Non-pigmented ciliary epithelial cell (primary cell): ENCODE measurements around the gene GALE.
"Not testable (repeated sequence)": the region's sequence is repeated elsewhere in the genome, so short reads cannot be mapped to it uniquely, and the experiment has no call there.

ENCODE experiments used
- DNase-seq: peaks from one replicate; pipeline ENCODE4 v3.0.0-alpha.2; 2010; ENCODE audit warnings: low read depth

GALE gene

GRCh38 chr1:23800400-23801337 is at the start of gene GALE:
TSS of gene GALE (minus strand) at chr1:23800754. CDS start at chr1:23799007, 1,747 bp downstream.
- DNase-seq = peak; percentile 58

DNA sequence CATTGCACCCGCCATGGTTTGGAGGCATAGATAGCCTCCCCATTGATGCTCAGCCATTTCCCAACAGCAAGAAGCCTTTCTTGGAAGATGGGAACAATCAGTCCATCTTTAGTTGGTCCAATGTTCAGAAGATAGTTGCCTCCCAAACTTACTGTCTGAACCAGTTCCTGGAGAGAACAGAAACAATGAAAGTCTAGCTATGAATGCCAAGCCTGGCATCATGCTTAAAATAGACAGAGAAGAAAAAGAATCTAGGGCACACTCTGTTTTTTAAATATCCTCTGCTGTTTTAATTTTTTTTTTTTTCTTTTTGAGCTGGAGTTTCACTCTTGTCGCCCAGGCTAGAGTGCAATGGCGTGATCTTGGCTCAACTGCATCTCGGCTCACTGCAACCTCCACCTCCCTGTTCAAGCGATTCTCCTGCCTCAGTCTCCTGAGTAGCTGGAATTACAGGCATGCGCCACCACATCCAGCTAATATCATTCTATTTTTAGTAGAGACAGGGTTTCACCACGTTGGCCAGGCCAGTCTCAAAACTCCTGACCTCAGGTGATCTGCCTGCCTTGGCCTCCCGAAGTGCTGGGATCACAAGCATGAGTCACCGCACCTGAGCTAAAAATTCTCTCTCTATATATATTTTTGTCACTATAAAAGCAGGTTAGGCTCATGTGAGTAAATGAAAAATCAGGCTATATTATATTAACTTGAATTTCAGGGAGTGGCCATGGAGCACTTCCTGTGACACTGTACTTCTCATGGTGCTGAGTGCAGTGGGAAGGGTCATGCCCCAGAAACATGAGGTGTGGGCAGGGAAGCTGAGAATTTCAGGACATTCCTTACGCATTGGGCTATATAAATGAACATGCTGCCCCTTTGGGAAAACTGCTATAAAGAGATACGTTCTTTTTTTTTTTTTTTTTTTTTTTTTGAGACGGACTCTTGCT is 48.4 kb upstream of the GALE start:
- no peak for DNase-seq

DNA sequence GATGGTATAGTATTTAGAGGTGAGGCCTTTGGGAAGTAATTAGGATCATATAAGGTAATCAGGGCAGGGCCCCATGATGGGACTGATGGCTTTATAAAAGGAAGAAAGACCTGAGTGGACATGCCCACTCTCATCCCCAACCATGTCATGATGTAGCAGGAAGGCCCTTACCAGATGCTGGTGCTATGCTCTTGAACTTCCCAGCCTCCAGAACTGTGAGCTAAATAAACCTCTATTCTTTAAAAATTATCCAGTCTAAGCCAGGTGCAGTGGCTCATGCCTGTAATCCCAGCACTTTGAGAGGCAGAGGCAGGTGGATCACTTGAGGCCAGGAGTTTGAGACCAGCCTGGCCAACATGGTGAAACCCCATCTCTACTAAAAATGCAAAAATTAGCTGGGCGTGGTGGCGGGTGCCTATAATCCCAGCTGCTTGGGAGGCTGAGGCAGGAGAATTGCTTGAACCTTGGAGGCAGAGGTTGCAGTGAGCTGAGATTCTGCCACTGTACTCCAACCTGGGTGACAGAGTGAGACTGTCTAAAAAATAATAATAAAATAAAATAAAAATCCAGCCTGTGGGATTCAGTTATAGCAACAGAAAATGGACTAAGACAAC is 47.0 kb upstream of the GALE start:
- DNase-seq = not testable (repeated sequence)

GRCh38 chr1:23845163-23845562 is 44.6 kb upstream of the GALE start:
- no peak for DNase-seq

DNA sequence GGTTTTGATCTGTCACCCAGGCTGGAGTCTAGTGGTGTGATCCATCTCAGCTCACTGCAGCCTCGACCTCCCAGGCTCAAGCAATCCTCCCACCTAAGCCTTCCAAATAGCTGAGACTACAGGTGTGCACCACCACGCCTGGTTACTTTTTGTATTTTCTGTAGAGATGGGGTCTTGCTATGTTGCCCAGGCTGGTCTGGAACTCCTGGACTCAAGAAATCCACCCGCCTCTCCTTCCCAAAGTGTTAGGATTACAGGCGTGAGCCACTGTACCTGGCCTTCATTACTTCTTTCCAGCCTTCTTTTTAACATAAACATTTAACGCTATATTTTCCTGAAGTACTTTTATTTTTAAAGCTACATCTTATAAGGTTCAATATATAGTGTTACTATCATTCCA is 43.1 kb upstream of the GALE start:
- no peak for DNase-seq

DNA sequence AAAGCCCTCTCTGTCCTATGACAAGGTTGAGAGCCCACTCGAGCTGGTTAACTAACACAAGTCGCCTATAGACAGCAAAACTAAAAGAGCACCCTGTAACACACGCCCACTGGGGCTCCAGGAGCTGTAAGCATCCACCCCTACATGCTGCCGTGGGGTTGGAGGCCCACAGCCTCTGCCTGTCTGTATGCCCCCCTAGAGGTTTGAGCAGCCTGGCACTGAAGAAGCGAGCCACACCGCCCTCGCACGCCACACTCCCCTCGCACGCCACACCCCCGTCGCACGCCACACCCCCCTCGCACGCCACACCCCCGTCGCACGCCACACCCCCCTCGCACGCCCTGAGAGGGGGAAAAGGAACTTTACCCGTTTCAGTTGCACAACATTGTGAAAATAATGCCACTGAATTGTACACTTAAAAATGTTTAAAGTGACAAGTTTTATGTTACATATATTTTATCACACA is 37.9 kb upstream of the GALE start:
- no peak for DNase-seq

DNA sequence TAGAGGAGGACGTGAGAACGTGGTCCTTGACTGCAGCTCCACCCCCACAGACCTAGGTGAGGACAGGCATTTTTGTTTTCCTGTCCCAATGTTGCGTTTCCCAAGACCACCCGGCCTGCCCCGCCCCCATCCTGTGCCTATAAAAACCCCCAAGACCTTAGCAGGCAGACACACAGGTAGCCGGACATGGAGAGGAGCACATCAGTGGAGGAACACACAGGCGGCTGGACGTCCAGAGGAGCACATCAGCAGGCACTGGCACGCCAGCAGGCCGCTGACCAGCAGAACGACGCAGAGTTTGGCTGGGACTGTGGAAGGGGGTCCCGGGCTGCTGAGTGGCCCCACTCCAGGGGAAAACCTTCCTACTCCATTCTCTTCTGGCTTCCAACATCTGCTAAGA is 37.4 kb upstream of the GALE start:
- DNase-seq = no peak

GRCh38 chr1:23836037-23836436 is 35.5 kb upstream of the GALE start:
- DNase-seq = no peak

- DNase-seq = not testable (repeated sequence)
Measured at GRCh38 chr1:23834156-23834555, 33.6 kb upstream of the GALE start.

DNA sequence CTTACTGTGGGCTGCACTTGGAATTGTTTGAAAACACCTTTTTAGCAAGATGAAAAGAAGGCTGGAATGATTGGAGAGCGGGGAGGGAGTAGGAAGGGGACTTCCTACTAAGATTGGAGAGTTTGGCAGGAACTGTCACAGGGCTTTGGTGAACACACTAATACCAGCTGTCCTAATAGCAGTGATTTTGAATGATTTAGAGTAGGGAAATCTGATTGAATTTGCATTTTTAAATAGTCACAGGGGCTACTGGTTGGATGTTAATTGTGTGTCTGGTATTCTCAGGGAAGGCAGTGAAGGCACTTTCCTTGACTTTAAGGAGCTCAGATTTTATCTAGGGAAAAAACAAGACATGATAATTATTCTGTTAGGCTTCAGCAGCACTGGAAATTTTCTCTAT is 27.2 kb upstream of the GALE start:
- DNase-seq = no peak

GRCh38 chr1:23826590-23826989 is 26.0 kb upstream of the GALE start:
- not testable (repeated sequence) for DNase-seq

GRCh38 chr1:23825762-23826522 is 25.4 kb upstream of the GALE start:
- no peak for DNase-seq

DNA sequence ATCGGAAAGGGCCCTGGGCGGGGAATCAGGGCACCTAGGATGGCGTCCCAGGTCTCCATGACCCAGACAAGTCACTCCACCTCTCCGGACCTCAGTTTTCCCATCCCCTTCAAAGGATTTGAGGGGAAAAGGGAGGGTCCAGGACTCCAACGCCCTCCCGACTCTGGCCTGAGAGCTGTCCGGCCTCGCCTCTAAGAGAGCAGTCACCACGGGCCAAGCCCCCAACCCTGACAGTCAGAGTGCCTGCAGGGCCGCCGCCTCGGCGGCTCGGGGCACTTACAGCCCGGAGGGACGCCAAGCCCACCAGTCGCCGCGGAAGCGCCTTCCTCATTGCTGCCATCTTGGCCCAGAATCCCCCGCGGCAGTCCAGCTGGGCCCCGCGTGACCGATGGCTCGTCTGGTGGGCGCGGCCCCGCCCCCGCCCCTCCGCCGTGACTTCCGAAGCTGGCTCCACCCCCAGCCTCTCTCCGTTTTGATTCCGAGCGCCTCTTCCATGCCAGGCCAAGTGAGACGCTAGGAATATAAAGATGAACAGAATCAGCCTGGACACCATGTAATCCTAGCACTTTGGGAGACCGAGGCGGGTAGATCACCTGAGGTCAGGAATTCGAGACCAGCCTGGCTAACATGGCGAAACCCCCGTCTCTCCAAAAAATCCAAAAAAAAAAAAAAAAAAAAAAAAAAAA is 24.7 kb upstream of the GALE start, which contains the start of gene HMGCL:
Gene HMGCL, minus strand, starts transcription at position 354 of the 686 bp plus-strand sequence. Its CDS starts 14 bp downstream, at position 340.
- DNase-seq = peak; percentile 43

DNA sequence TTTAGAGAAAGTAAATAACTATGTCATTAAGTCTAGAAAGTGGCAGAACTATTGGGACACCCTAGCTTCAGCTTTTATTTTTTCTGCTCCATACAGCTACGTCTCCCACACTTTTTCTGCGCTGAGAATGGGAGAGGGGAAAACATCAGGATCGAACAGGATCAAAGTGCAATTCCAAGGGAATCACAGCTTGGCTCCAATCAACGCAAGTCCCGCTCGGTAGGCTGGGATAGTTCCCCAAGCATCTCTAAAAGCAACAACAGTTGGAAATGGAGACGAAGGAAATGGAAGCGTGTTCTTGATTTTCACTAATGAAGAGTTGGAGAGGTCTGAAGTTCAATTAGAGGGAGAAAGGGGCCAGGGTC is 24.1 kb upstream of the GALE start:
- no peak for DNase-seq

- no peak for DNase-seq
Measured at GRCh38 chr1:23823767-23824166, 23.2 kb upstream of the GALE start.

DNA sequence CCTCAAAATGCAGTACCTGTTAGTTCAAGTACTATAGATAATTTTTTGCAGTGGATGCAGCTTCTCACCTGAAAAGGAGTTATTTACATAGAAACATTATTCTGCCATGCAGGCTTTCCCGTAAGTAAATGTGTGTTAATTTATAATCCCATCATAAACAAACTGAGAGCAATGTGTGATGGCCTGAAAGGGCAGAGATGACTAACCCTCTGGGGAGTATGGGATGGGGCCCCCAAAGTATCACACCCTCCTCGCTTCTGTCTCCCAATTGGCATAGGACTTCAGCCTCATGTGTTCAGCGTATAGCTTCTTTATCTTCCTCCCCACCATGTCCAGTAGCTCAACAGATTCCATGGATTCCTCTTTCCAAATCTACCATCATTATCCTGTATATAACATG is 17.1 kb upstream of the GALE start:
- no peak for DNase-seq

- no peak for DNase-seq
Measured at GRCh38 chr1:23816906-23817305, 16.4 kb upstream of the GALE start.

DNA sequence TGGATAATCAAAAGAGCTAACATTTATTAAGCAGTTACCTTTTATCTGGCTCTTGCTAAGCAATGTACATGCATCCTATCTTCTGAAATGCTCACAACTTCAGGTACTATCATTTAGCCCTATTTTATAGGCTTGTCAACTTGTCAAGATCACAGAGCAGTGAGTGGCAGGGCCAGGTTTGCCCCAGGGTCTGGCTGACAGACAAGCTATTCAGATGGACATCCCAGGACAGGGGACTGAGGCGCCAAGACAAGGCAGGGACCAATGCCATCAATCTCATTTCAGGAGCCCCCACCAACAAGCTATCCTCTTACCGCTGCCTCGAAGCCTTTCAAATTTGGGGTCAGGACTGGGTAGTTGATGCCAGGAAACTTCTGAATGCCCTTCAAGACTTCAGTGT is 15.8 kb upstream of the GALE start:
- DNase-seq = no peak

DNA sequence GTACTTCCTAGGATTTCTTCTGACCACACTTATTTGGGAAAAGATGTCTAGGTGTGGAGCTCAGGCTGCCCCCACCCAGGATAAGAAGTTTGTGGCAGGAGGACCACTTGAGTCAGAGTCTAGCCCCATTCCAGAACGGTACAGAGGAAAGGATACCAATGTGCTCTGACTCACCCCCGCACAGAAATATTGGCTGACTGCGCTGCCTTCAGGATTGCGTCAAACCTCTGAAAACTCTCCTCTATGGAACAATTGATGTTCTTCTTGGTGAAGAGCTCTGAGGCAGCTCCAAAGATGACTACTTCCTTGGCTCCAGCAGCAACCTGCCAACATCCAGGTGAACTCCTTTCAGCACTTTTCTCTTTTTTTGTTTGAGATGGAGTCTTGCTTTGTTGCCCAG is 13.5 kb upstream of the GALE start:
- no peak for DNase-seq

DNA sequence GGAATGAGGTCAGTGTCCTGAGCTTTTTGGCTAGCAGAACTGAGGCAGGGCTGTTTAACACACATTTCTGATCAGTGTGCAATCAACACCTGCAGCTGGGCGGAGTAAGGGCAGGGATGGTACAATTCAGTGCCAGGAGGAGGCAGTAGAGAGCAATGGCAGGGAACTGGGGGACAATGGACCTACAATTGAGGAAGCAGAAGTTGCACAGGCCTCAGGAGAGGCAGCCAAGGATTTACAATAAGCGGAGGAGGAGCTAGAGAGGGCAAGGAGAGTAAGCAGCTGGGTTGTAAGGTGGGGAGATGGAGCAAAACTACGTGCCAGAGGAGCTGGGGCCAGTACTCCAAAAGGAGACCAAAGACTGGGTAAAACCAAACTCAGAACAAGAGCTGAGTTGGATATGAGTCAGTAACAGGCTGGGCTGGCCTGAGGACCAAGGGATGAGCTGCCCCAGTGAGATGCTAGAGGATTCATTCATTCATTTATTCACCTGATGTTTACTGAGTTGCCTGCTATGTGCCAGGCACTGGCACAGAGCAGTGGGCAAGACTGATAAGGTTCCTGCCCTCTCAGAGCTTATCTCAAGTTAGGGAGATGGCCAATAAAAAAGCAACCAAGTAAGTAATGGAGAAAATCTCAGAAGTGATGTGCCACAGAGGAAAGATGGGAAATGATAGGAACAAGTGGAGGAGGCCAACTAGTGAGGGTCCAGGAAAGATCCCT is 10.4 kb upstream of the GALE start:
- DNase-seq = no peak
